Measurements from ENCODE around the gene COBLL1.

DNA sequence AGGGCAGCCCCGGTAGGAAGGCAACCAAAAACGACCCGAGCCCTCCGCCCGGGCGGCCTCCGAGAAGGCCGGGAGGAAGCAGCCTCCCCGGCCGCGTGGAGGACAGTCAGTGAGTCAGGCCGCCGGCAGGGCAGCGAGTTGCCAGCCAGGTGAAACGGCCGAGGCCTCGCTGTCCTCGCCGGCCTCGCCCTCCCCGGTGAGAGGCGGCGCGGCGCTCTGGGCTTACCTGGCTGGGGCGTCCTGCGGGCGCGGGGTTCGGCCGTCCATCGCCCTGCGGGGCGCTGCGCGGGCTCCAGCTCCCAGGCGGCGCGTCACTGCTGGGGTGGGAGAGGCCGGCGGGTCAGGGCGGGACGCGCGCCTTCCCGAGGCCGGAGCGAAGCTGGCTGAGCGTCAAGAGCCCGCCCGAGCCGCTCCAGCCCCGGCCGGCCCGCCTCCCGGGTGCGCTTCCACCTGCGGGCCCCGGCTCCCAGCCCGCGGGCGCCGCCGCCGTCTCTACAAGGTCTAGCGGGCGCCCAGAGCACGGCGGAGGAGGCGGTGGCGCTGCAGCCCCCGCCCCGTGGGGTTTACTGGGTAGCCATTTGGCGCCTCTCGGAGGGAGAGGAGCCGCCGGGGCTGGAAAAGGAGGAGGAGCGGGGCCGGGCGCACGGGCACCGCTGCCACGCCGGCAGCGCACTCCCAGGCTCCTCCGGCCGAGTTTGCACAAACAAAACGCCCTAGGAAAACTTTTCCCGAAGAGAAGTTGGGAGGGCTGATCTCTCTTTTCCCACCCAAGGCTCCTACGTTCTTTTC lies 499 bp downstream of the COBLL1 start:
- peak in 1 of 2 donors; percentile 57 for TF ChIP-seq POLR2A (IDR thresholded peaks at IDR 0.05)
- peak in 3 of 6 experiments; percentile 19 to 30 (median 22) for TF ChIP-seq CTCF (IDR thresholded peaks at IDR 0.05)
